Tongue (tissue), 2 donors: Measurements from ENCODE around the gene WDR88. TPM values are rescaled to one million over a fixed set of nuclear protein-coding genes. Genes with fewer than 3 reads are reported as not detected.
"Not testable (repeated sequence)": the region's sequence is repeated elsewhere in the genome, so short reads cannot be mapped to it uniquely, and the experiment has no call there.

Source experiments
- DNase-seq: peaks from one replicate; pipeline ENCODE4 v3.0.0-alpha.2; 2015
- total RNA-seq: library from RNA; depleted of rRNA; stranded (reverse); fragments of >200 nt; gene quantifications from one replicate; pipeline ENCODE4 v1.2.3, GENCODE V29; 2014

WDR88 gene
- total RNA-seq, 1 donor from 2014 or later: not detected

- no peak for DNase-seq
Measured at GRCh38 chr19:33198169-33198568, 66.3 kb downstream of the WDR88 start.

- no peak for DNase-seq
Measured at GRCh38 chr19:33199441-33200265, 67.7 kb downstream of the WDR88 start.

- DNase-seq: no peak
Measured at GRCh38 chr19:33201473-33201872, 69.6 kb downstream of the WDR88 start.

- no peak for DNase-seq
Measured at GRCh38 chr19:33201886-33202545, 70.1 kb downstream of the WDR88 start.

GRCh38 chr19:33202546-33203507, 70.9 kb downstream of the WDR88 start:
- DNase-seq: no peak

- no peak for DNase-seq
Measured at GRCh38 chr19:33203529-33203928, 71.6 kb downstream of the WDR88 start.

- no peak for DNase-seq
Measured at GRCh38 chr19:33204136-33204973, 72.4 kb downstream of the WDR88 start.

- no peak for DNase-seq
Measured at GRCh38 chr19:33205110-33205509, 73.2 kb downstream of the WDR88 start.

GRCh38 chr19:33205531-33206260, 73.8 kb downstream of the WDR88 start:
- DNase-seq: no peak

- DNase-seq: no peak
Measured at GRCh38 chr19:33206261-33207039, 74.5 kb downstream of the WDR88 start.

GRCh38 chr19:33207040-33207620, 75.2 kb downstream of the WDR88 start:
- DNase-seq: no peak

GRCh38 chr19:33207903-33208302, 76.0 kb downstream of the WDR88 start:
- DNase-seq: no peak

GRCh38 chr19:33208371-33208895, 76.5 kb downstream of the WDR88 start:
- DNase-seq: no peak

- DNase-seq: no peak
Measured at GRCh38 chr19:33208904-33209849, 77.3 kb downstream of the WDR88 start.

GRCh38 chr19:33209850-33210230, 77.9 kb downstream of the WDR88 start:
- DNase-seq: not testable (repeated sequence)

- DNase-seq: no peak
Measured at GRCh38 chr19:33210266-33210940, 78.5 kb downstream of the WDR88 start.

- peak; percentile 81 for DNase-seq
Measured at GRCh38 chr19:33211794-33212435, 80.0 kb downstream of the WDR88 start.
